K562 (cell line): ENCODE data around the gene MID1IP1.

Source experiments
- TEAD4 ChIP-seq, 2 experiments: sonication (generic) in 1 of 2; formaldehyde crosslinking in 1 of 2; IDR thresholded peaks; 2 replicates each; pipeline versions ENCODE4 v1.6.1 to v1.8.0; 2012 to 2022; ENCODE audit warnings: borderline replicate concordance in 1 of 2, inconsistent platforms in 1 of 2, low read length in 1 of 2, mild to moderate bottlenecking in 1 of 2, missing genetic modification reagents in 1 of 2
- ZNF174 ChIP-seq: fragments of 250-450 bp; sonication (Bioruptor Pico); IDR thresholded peaks from 2 replicates; pipeline ENCODE4 v1.4.0; 2020; ENCODE audit warnings: mild to moderate bottlenecking

DNA sequence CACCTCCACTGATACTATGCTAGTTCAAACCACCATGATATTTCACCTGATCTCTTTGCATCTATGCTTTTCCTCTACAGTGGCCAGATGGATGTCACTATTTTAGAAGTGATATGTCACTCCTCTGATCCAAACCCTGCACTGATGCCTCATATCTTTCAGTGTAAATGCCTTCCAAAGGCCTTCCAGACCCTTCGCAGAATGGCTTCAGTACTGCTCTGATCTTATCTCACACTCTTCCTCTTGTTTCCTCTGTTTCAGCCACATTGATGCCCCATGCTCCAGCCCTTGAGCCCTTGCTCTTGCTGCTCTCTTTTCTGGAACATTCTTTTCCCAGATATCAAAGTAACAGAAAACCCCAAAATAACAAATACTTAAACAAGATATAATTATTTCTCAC lies 17.9 kb downstream of the MID1IP1 start:
- no peak for TF ChIP-seq ZNF174 (CRISPR knock-in tag)
- TF ChIP-seq TEAD4 (IDR thresholded peaks at IDR 0.05; ENCODE audit: low read length): no peak
- TF ChIP-seq TEAD4 (CRISPR knock-in tag; IDR thresholded peaks at IDR 0.05; ENCODE audit: borderline replicate concordance): no peak
